Adipocyte (in vitro differentiated cells): ENCODE measurements around the gene NALCN.

Source experiments
- DNase-seq: peaks from one replicate; pipeline ENCODE4 v3.0.0-alpha.2; 2015; ENCODE audit warnings: low read depth
- H3K27me3 ChIP-seq: replicated peaks from 2 replicates; pipeline ENCODE4 v1.7.0; 2013; ENCODE audit warnings: mild to moderate bottlenecking, low read length, moderate library complexity; ENCODE audit not compliant: control insufficient read depth, insufficient read depth
- H3K36me3 ChIP-seq: 2 replicates; pipeline ENCODE4 v1.7.0; 2013; ENCODE audit warnings: low read length, mild to moderate bottlenecking, moderate library complexity; ENCODE audit not compliant: control insufficient read depth, insufficient read depth, severe bottlenecking
- H3K4me1 ChIP-seq: 2 replicates; pipeline ENCODE4 v1.7.0; 2013; ENCODE audit warnings: mild to moderate bottlenecking, low read length, moderate library complexity; ENCODE audit not compliant: control insufficient read depth, insufficient read depth
- H3K4me3 ChIP-seq: 2 replicates; pipeline ENCODE4 v1.7.0; 2013; ENCODE audit warnings: mild to moderate bottlenecking, low read length, moderate library complexity
- H3K9ac ChIP-seq: 2 replicates; pipeline ENCODE4 v1.7.0; 2013; ENCODE audit warnings: mild to moderate bottlenecking, low read length, moderate library complexity
- H3K9me3 ChIP-seq: 2 replicates; pipeline ENCODE4 v1.7.0; 2013; ENCODE audit warnings: mild to moderate bottlenecking, low read length, moderate library complexity; ENCODE audit not compliant: control insufficient read depth

NALCN gene

GRCh38 chr13:101231751-101232428 lies 184.4 kb downstream of the NALCN start:
- Histone ChIP-seq H3K4me1 (no peaks in the 10 kb centered on the region), H3K4me3 (no peak overlapping the region)

GRCh38 chr13:101230271-101230890 lies 185.9 kb downstream of the NALCN start:
- H3K9me3 ChIP-seq: no peaks in the 10 kb centered on the region
- no peak overlapping the region for H3K9ac ChIP-seq
- H3K4me1 ChIP-seq: no peaks in the 10 kb centered on the region
- peak; percentile 31 for DNase-seq
- H3K27me3 ChIP-seq: no peaks in the 10 kb centered on the region
- no peaks in the 10 kb centered on the region for H3K36me3 ChIP-seq
- no peak overlapping the region for H3K4me3 ChIP-seq

More at GRCh38 chr13:101231751-101232428, 184.4 kb downstream of the NALCN start:
- Histone ChIP-seq H3K9me3 (no peaks in the 10 kb centered on the region), H3K36me3 (no peaks in the 10 kb centered on the region), H3K9ac (no peak overlapping the region), H3K27me3 (no peaks in the 10 kb centered on the region)
- DNase-seq: peak; percentile 37

- no peak for DNase-seq
- Histone ChIP-seq H3K9ac (no peak overlapping the region), H3K4me1 (peaks cover 11% of the 10 kb centered on the region), H3K9me3 (no peaks in the 10 kb centered on the region), H3K4me3 (no peak overlapping the region), H3K36me3 (no peaks in the 10 kb centered on the region), H3K27me3 (no peaks in the 10 kb centered on the region)
Observed at GRCh38 chr13:101219609-101220265, 196.6 kb downstream of the NALCN start.

GRCh38 chr13:101218484-101218883 lies 197.8 kb downstream of the NALCN start:
- Histone ChIP-seq H3K27me3 (no peaks in the 10 kb centered on the region), H3K4me1 (peaks cover 11% of the 10 kb centered on the region), H3K36me3 (no peaks in the 10 kb centered on the region), H3K9me3 (no peaks in the 10 kb centered on the region), H3K9ac (no peak overlapping the region), H3K4me3 (no peak overlapping the region)
- no peak for DNase-seq

GRCh38 chr13:101217086-101217485 lies 199.2 kb downstream of the NALCN start:
- Histone ChIP-seq H3K4me1 (peaks cover 11% of the 10 kb centered on the region), H3K27me3 (no peaks in the 10 kb centered on the region), H3K36me3 (no peaks in the 10 kb centered on the region), H3K4me3 (no peak overlapping the region), H3K9ac (no peak overlapping the region), H3K9me3 (no peaks in the 10 kb centered on the region)
- DNase-seq: peak; percentile 55

- Histone ChIP-seq H3K9ac (no peak overlapping the region), H3K9me3 (no peaks in the 10 kb centered on the region), H3K27me3 (no peaks in the 10 kb centered on the region), H3K36me3 (no peaks in the 10 kb centered on the region), H3K4me3 (no peak overlapping the region), H3K4me1 (peaks cover 6% of the 10 kb centered on the region)
- peak; percentile 69 for DNase-seq
Observed at GRCh38 chr13:101211261-101211660, 205.0 kb downstream of the NALCN start.

- peaks cover 6% of the 10 kb centered on the region for H3K4me1 ChIP-seq
- H3K9me3 ChIP-seq: no peaks in the 10 kb centered on the region
- H3K27me3 ChIP-seq: no peaks in the 10 kb centered on the region
- no peak for DNase-seq
- no peaks in the 10 kb centered on the region for H3K36me3 ChIP-seq
- no peak overlapping the region for H3K4me3 ChIP-seq
- H3K9ac ChIP-seq: no peak overlapping the region
Observed at GRCh38 chr13:101210774-101211173, 205.5 kb downstream of the NALCN start.

- no peaks in the 10 kb centered on the region for H3K9me3 ChIP-seq
- peaks cover 11% of the 10 kb centered on the region for H3K4me1 ChIP-seq
- H3K4me3 ChIP-seq: no peak overlapping the region
- no peak for DNase-seq
- H3K9ac ChIP-seq: no peak overlapping the region
- H3K36me3 ChIP-seq: no peaks in the 10 kb centered on the region
- H3K27me3 ChIP-seq: no peaks in the 10 kb centered on the region
Observed at GRCh38 chr13:101209206-101209893, 207.0 kb downstream of the NALCN start.

- H3K9ac ChIP-seq: no peak overlapping the region
- no peak overlapping the region for H3K4me3 ChIP-seq
- H3K36me3 ChIP-seq: no peaks in the 10 kb centered on the region
- H3K9me3 ChIP-seq: no peaks in the 10 kb centered on the region
- H3K27me3 ChIP-seq: no peaks in the 10 kb centered on the region
- peaks cover 6% of the 10 kb centered on the region for H3K4me1 ChIP-seq
- DNase-seq: no peak
Observed at GRCh38 chr13:101205408-101205807, 210.9 kb downstream of the NALCN start.

GRCh38 chr13:101204270-101205020 lies 211.9 kb downstream of the NALCN start:
- Histone ChIP-seq H3K9ac (no peak overlapping the region), H3K4me3 (no peak overlapping the region), H3K36me3 (no peaks in the 10 kb centered on the region), H3K9me3 (no peaks in the 10 kb centered on the region), H3K27me3 (no peaks in the 10 kb centered on the region), H3K4me1 (peaks cover 6% of the 10 kb centered on the region)
- DNase-seq: peak; percentile 75
